Left ventricle myocardium inferior (tissue), 1 donor: Measurements from ENCODE around the gene TAF1B. TPM values are rescaled to one million over a fixed set of nuclear protein-coding genes. Genes with fewer than 3 reads are reported as not detected.

Experiments used
- DNase-seq: peaks from one replicate; pipeline ENCODE4 v3.0.0-alpha.2; 2020
- H3K27ac ChIP-seq: fragments of 200-600 bp; replicated peaks from 2 replicates; pipeline ENCODE4 v1.8.0; 2021
- H3K27me3 ChIP-seq: fragments of 200-600 bp; 2 replicates; pipeline ENCODE4 v1.8.0; 2021; ENCODE audit warnings: low read depth
- H3K36me3 ChIP-seq: fragments of 200-600 bp; 2 replicates; pipeline ENCODE4 v1.8.0; 2021
- H3K4me1 ChIP-seq: fragments of 200-600 bp; 2 replicates; pipeline ENCODE4 v1.8.0; 2021
- H3K4me3 ChIP-seq: fragments of 200-600 bp; 2 replicates; pipeline ENCODE4 v1.8.0; 2021; ENCODE audit warnings: mild to moderate bottlenecking, moderate library complexity
- H3K9me3 ChIP-seq: fragments of 200-600 bp; replicated peaks from 2 replicates; pipeline ENCODE4 v1.8.0; 2021
- CTCF ChIP-seq: fragments of 200-600 bp; IDR thresholded peaks from 2 replicates; pipeline ENCODE4 v1.8.0; 2021; ENCODE audit warnings: antibody characterized with exemption, mild to moderate bottlenecking, borderline replicate concordance
- intact Hi-C: fragments of 100-400 bp; cut with micrococcal nuclease; formaldehyde crosslinking; loops from one replicate; pipeline ENCODE4 v1.11.0; 2022
- total RNA-seq: library from RNA; stranded (reverse); fragmentation: NEBNext Ultra II Directional; extraction: Animal tissue kit (Norgen Biotek cat#: 25700); gene quantifications from one replicate; pipeline ENCODE4 v1.2.1, GENCODE V29; 2021
- donor health status: DM: no; HTN: yes; CAD: no; lungs with severe emphysema.

The TAF1B gene
- total RNA-seq, 1 donor from 2014 or later: 4.2 TPM

GRCh38 chr2:9807056-9807455, 36.2 kb upstream of the TAF1B start:
- no peaks in the 10 kb centered on the region for H3K27me3 ChIP-seq
- H3K9me3 ChIP-seq: no peaks in the 10 kb centered on the region
- intact Hi-C loops: no loop called here
- no peak overlapping the region for H3K27ac ChIP-seq
- H3K4me3 ChIP-seq: no peak overlapping the region
- DNase-seq: no peak
- no peak for TF ChIP-seq CTCF
- H3K4me1 ChIP-seq: no peaks in the 10 kb centered on the region
- no peaks in the 10 kb centered on the region for H3K36me3 ChIP-seq

GRCh38 chr2:9807555-9808305, 35.5 kb upstream of the TAF1B start:
- DNase-seq: no peak
- no peaks in the 10 kb centered on the region for H3K4me1 ChIP-seq
- H3K4me3 ChIP-seq: no peak overlapping the region
- no peaks in the 10 kb centered on the region for H3K9me3 ChIP-seq
- H3K27ac ChIP-seq: no peak overlapping the region
- H3K36me3 ChIP-seq: no peaks in the 10 kb centered on the region
- TF ChIP-seq CTCF: no peak
- intact Hi-C loops: no loop called here
- no peaks in the 10 kb centered on the region for H3K27me3 ChIP-seq

GRCh38 chr2:9808334-9809063, 34.8 kb upstream of the TAF1B start:
- Histone ChIP-seq H3K27ac (no peak overlapping the region), H3K4me1 (peaks cover 5% of the 10 kb centered on the region), H3K36me3 (no peaks in the 10 kb centered on the region), H3K9me3 (no peaks in the 10 kb centered on the region), H3K4me3 (no peak overlapping the region), H3K27me3 (no peaks in the 10 kb centered on the region)
- no peak for DNase-seq
- no peak for TF ChIP-seq CTCF
- intact Hi-C loops: no loop called here

- Histone ChIP-seq H3K27ac (no peak overlapping the region), H3K4me3 (no peak overlapping the region), H3K27me3 (no peaks in the 10 kb centered on the region), H3K9me3 (no peaks in the 10 kb centered on the region), H3K4me1 (peaks cover 10% of the 10 kb centered on the region), H3K36me3 (no peaks in the 10 kb centered on the region)
- intact Hi-C loops: no loop called here
- no peak for DNase-seq
- no peak for TF ChIP-seq CTCF
Measured at GRCh38 chr2:9809064-9809356, 34.3 kb upstream of the TAF1B start.

- intact Hi-C loops: no loop called here
- Histone ChIP-seq H3K9me3 (no peaks in the 10 kb centered on the region), H3K27me3 (no peaks in the 10 kb centered on the region), H3K36me3 (no peaks in the 10 kb centered on the region), H3K4me3 (no peak overlapping the region), H3K27ac (no peak overlapping the region), H3K4me1 (peaks cover 16% of the 10 kb centered on the region)
- DNase-seq: no peak
- no peak for TF ChIP-seq CTCF
Measured at GRCh38 chr2:9809448-9810088, 33.7 kb upstream of the TAF1B start.
